IMR-90 (cell line): Measurements from ENCODE around the gene ADGRG7. TPM values are rescaled to one million over a fixed set of nuclear protein-coding genes. Genes with fewer than 3 reads are reported as not detected.

Experiments
- ATAC-seq: fragments of 200-7000 bp; cut with Tn5 transposase; 2 replicates; pipeline ENCODE4 v1.9.1; 2020; ENCODE audit warnings: low read depth, mild to moderate bottlenecking, moderate library complexity
- BruUV-seq: library from RNA; stranded (reverse); fragments of 400-500 nt; replicated peaks from 2 replicates; lab custom pipeline; 2021; lab: Mats Ljungman, UMichigan
- CTCF ChIA-PET: fragments of 300-600 bp; formaldehyde crosslinking; extraction: SDS; loops from one replicate; lab custom pipeline; 2021; ENCODE audit warnings: antibody characterized with exemption; lab: Yijun Ruan, JAX
- POLR2A ChIA-PET: fragments of 300-600 bp; sonication (Branson Sonifier 250); formaldehyde crosslinking; loops from one replicate; lab custom pipeline; 2022; ENCODE audit warnings: antibody characterized with exemption; ENCODE audit not compliant: unreplicated experiment; lab: Charles Lee
- DNase-seq: peaks from one replicate; pipeline ENCODE4 v3.0.0; 2013
- H2AFZ ChIP-seq: replicated peaks from 2 replicates; pipeline ENCODE3; 2013; ENCODE audit warnings: low read length, mild to moderate bottlenecking; ENCODE audit not compliant: poor library complexity
- H2AK5ac ChIP-seq: 2 replicates; pipeline ENCODE4 v1.6.1; 2013; ENCODE audit warnings: low read depth, low read length, inconsistent platforms
- H2AK9ac ChIP-seq: replicated peaks from 2 replicates; pipeline ENCODE3; 2013; ENCODE audit warnings: mild to moderate bottlenecking, low read depth, low read length, moderate library complexity; ENCODE audit not compliant: poor library complexity
- H2BK120ac ChIP-seq: 2 replicates; pipeline ENCODE4 v1.6.1; 2013; ENCODE audit warnings: low read depth, low read length, inconsistent platforms
- H2BK15ac ChIP-seq: 3 replicates; pipeline ENCODE4 v1.6.1; 2013; ENCODE audit warnings: low read depth, low read length, inconsistent platforms
- H2BK20ac ChIP-seq: 2 replicates; pipeline ENCODE4 v1.6.1; 2013; ENCODE audit warnings: low read depth, mild to moderate bottlenecking, inconsistent platforms, low read length, moderate library complexity
- H2BK5ac ChIP-seq: 2 replicates; pipeline ENCODE4 v1.6.1; 2013; ENCODE audit warnings: mild to moderate bottlenecking, low read depth, low read length, inconsistent platforms; ENCODE audit not compliant: poor library complexity, severe bottlenecking
- H3K14ac ChIP-seq: replicated peaks from 2 replicates; pipeline ENCODE4 v1.6.1; 2013; ENCODE audit warnings: low read depth, low read length, inconsistent platforms
- H3K18ac ChIP-seq: 2 replicates; pipeline ENCODE4 v1.6.1; 2013; ENCODE audit warnings: low read depth, low read length, control low read depth
- H3K23ac ChIP-seq: 2 replicates; pipeline ENCODE4 v1.6.1; 2013; ENCODE audit warnings: low read depth, low read length, inconsistent platforms
- H3K27ac ChIP-seq: 2 replicates; pipeline ENCODE4 v1.5.1; 2013; ENCODE audit warnings: mild to moderate bottlenecking, control low read depth, low read length; ENCODE audit not compliant: insufficient read depth
- H3K27me3 ChIP-seq: 2 replicates; pipeline ENCODE4 v1.6.1; 2013; ENCODE audit warnings: low read length; ENCODE audit not compliant: control insufficient read depth, insufficient read depth
- H3K36me3 ChIP-seq: 2 replicates; pipeline ENCODE4 v1.6.1; 2013; ENCODE audit warnings: low read length, mixed read lengths; ENCODE audit not compliant: control insufficient read depth, insufficient read depth
- H3K4ac ChIP-seq: 2 replicates; pipeline ENCODE4 v1.6.1; 2013; ENCODE audit warnings: low read depth, low read length, inconsistent platforms
- H3K4me1 ChIP-seq: 2 replicates; pipeline ENCODE4 v1.6.1; 2013; ENCODE audit warnings: low read length, mixed read lengths; ENCODE audit not compliant: control insufficient read depth, insufficient read depth
- H3K4me2 ChIP-seq: 2 replicates; pipeline ENCODE4 v1.6.1; 2013; ENCODE audit warnings: low read depth, mild to moderate bottlenecking, control low read depth, low read length, moderate library complexity
- H3K4me3 ChIP-seq: 2 replicates; pipeline ENCODE4 v1.5.1; 2013; ENCODE audit warnings: low read depth, mild to moderate bottlenecking, control low read depth, low read length, moderate library complexity; ENCODE audit not compliant: insufficient read depth
- H3K56ac ChIP-seq: 2 replicates; pipeline ENCODE4 v1.6.1; 2013; ENCODE audit warnings: low read length, inconsistent platforms; ENCODE audit not compliant: insufficient read depth; ENCODE audit errors: extremely low read depth
- H3K79me1 ChIP-seq, 2 experiments: 2 replicates each; pipeline ENCODE4 v1.6.1; 2013; ENCODE audit warnings: low read length in 2 of 2, inconsistent platforms in 1 of 2, low read depth in 1 of 2
- H3K9ac ChIP-seq: 2 replicates; pipeline ENCODE4 v1.6.1; 2013; ENCODE audit warnings: low read depth, low read length, control low read depth
- H3K9me1 ChIP-seq: 2 replicates; pipeline ENCODE4 v1.6.1; 2013; ENCODE audit warnings: low read length, inconsistent platforms; ENCODE audit not compliant: insufficient read depth
- H3K9me3 ChIP-seq: 2 replicates; pipeline ENCODE4 v1.6.1; 2013; ENCODE audit warnings: low read length; ENCODE audit not compliant: control insufficient read depth, insufficient read depth
- H4K20me1 ChIP-seq: 2 replicates; pipeline ENCODE4 v1.6.1; 2013; ENCODE audit warnings: low read length, inconsistent platforms; ENCODE audit not compliant: insufficient read depth
- H4K5ac ChIP-seq: 2 replicates; pipeline ENCODE4 v1.6.1; 2013; ENCODE audit warnings: mild to moderate bottlenecking, low read depth, low read length, control low read depth
- H4K8ac ChIP-seq, 2 experiments: 2 replicates each; pipeline ENCODE4 v1.6.1; 2013; ENCODE audit warnings: low read depth in 2 of 2, low read length in 2 of 2, control low read depth in 1 of 2, inconsistent platforms in 1 of 2
- H4K91ac ChIP-seq: 2 replicates; pipeline ENCODE4 v1.6.1; 2013; ENCODE audit warnings: low read depth, low read length, inconsistent platforms; ENCODE audit not compliant: insufficient read depth
- BHLHE40 ChIP-seq: fragments of 150-350 bp; IDR thresholded peaks from 2 replicates; pipeline ENCODE4 v1.6.1; 2016; ENCODE audit warnings: mild to moderate bottlenecking, low read depth, low read length
- CEBPB ChIP-seq: IDR thresholded peaks from 2 replicates; pipeline ENCODE4 v1.6.1; 2012; ENCODE audit warnings: low read depth, low read length, improper control_type of control experiment
- CHD1 ChIP-seq: IDR thresholded peaks from 2 replicates; pipeline ENCODE4 v1.6.1; 2012; ENCODE audit warnings: low read depth, low read length, improper control_type of control experiment
- CTCF ChIP-seq: conservative IDR thresholded peaks from 2 replicates; pipeline ENCODE4 v1.5.1; 2012; ENCODE audit warnings: mild to moderate bottlenecking, low read depth, low read length, improper control_type of control experiment
- FOS ChIP-seq: fragments of 150-350 bp; IDR thresholded peaks from 2 replicates; pipeline ENCODE4 v1.6.1; 2016; ENCODE audit warnings: low read depth, low read length
- MAFK ChIP-seq: IDR thresholded peaks from 2 replicates; pipeline ENCODE4 v1.6.1; 2012; ENCODE audit warnings: low read depth, low read length, improper control_type of control experiment
- MAZ ChIP-seq: IDR thresholded peaks from 2 replicates; pipeline ENCODE4 v1.6.1; 2012; ENCODE audit warnings: low read depth, mild to moderate bottlenecking, low read length, improper control_type of control experiment, moderate library complexity, borderline replicate concordance
- MXI1 ChIP-seq: IDR thresholded peaks from 2 replicates; pipeline ENCODE4 v1.6.1; 2012; ENCODE audit warnings: low read depth, mild to moderate bottlenecking, low read length, moderate library complexity, borderline replicate concordance
- NFE2L2 ChIP-seq: fragments of 150-350 bp; IDR thresholded peaks from 2 replicates; pipeline ENCODE4 v1.6.1; 2016; ENCODE audit warnings: low read depth, mild to moderate bottlenecking, low read length
- POLR2A ChIP-seq: IDR thresholded peaks from 2 replicates; pipeline ENCODE4 v1.6.1; 2012; ENCODE audit warnings: mild to moderate bottlenecking, low read depth, low read length
- RAD21 ChIP-seq: IDR thresholded peaks from 2 replicates; pipeline ENCODE4 v1.6.1; 2012; ENCODE audit warnings: low read length, improper control_type of control experiment
- RCOR1 ChIP-seq: IDR thresholded peaks from 2 replicates; pipeline ENCODE4 v1.6.1; 2012; ENCODE audit warnings: mild to moderate bottlenecking, low read length, improper control_type of control experiment; ENCODE audit not compliant: insufficient replicate concordance
- RFX5 ChIP-seq: IDR thresholded peaks from 2 replicates; pipeline ENCODE4 v1.8.0; 2012; ENCODE audit warnings: low read depth, mild to moderate bottlenecking, low read length, moderate library complexity
- SMC3 ChIP-seq: fragments of 150-350 bp; IDR thresholded peaks from 2 replicates; pipeline ENCODE4 v1.6.1; 2016; ENCODE audit warnings: low read depth, mild to moderate bottlenecking, antibody characterized with exemption, low read length, moderate library complexity
- USF2 ChIP-seq: fragments of 150-350 bp; IDR thresholded peaks from 2 replicates; pipeline ENCODE4 v1.6.1; 2017; ENCODE audit warnings: mild to moderate bottlenecking, antibody characterized with exemption, low read length, low read depth
- WGBS, 2 experiments: methylation state at CpG; one replicate each; pipeline versions ENCODE4 v1.1.5 to v1.1.7; 2013; ENCODE audit warnings: missing lambda C conversion rate in 2 of 2; ENCODE audit not compliant: insufficient read length in 1 of 2; ENCODE audit errors: extremely low coverage in 2 of 2; 5-methylcytosine and 5-hydroxymethylcytosine counted together
- dilution Hi-C: fragments of 300-500 bp; cut with HindIII; formaldehyde crosslinking; loops from one replicate; pipeline ENCODE4 v1.14.3; 2018; ENCODE audit warnings: low sequenced_read_pairs; ENCODE audit not compliant: unreplicated experiment
- in situ Hi-C: fragments of 300-500 bp; cut with MboI; formaldehyde crosslinking; loops from 3 replicates; pipeline ENCODE4 v1.14.3; 2019; ENCODE audit warnings: low sequenced_read_pairs, inconsistent platforms, mixed read lengths
- intact Hi-C: fragments of 100-400 bp; cut with micrococcal nuclease; formaldehyde crosslinking; loops from 2 replicates; pipeline ENCODE4 v1.10.0; 2022
- polyA plus RNA-seq, 3 experiments: library from polyadenylated mRNA; depleted of rRNA; stranded (reverse); fragments of >200 nt; gene quantifications; 2 replicates each; pipeline ENCODE4 v1.2.3, GENCODE V29; 2012; ENCODE audit warnings: low replicate concordance in 1 of 3
- total RNA-seq: library from RNA; depleted of rRNA; stranded (reverse); fragments of >200 nt; gene quantifications from 2 replicates; pipeline ENCODE4 v1.2.3, GENCODE V29; 2012
- TF ChIP-seq, protein P1 (sequence below): fragments of 150-350 bp; IDR thresholded peaks from 2 replicates; pipeline ENCODE4 v1.6.1; 2016; ENCODE audit warnings: low read depth, mild to moderate bottlenecking, low read length, moderate library complexity, borderline replicate concordance

ADGRG7 gene
- total and polyA plus RNA-seq, 2 of the 4 experiments (the other 2 are of a cell fraction) = not detected

DNA sequence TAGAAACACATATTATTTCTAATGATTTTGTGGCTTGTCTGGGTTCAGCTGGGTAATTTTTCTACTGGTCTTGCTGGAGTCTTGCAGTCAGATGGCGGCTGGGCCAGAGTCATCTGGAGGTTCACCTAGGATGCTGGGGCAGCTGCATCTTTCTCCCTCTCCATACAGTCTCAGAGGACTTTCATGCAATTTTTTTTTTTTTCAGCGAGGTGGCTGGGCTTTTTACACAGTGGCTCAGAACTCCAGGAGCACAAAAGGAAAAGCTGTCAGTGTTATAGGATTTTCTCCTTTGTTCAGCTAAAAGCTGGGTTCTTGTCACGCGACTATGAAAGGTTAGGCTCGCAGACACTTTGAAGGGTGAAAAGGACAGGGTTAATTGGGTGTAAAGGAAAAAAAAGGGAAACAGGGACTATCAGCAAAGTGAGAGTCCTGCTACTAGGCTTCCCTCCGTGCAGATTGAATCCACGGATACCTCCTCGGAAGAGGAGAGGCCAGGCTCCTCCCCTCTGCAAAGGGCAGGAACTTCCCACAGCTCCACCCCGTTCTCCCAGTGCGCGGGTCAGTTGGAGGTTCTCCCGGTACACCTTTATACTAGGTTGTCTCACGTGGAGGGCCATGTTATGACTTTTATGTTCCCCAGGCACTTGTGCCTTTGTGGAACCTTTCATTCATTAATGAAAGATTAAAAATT is 44.3 kb downstream of the ADGRG7 start:
- TF ChIP-seq MAZ (no peak), RFX5 (no peak), FOS (no peak), POLR2A (no peak), MAFK (no peak), RAD21 (no peak), CHD1 (no peak), CEBPB (no peak), USF2 (no peak), CTCF (no peak), MXI1 (no peak), NFE2L2 (no peak), SMC3 (no peak), RCOR1 (no peak), BHLHE40 (no peak)
- TF ChIP-seq, protein P1, sequence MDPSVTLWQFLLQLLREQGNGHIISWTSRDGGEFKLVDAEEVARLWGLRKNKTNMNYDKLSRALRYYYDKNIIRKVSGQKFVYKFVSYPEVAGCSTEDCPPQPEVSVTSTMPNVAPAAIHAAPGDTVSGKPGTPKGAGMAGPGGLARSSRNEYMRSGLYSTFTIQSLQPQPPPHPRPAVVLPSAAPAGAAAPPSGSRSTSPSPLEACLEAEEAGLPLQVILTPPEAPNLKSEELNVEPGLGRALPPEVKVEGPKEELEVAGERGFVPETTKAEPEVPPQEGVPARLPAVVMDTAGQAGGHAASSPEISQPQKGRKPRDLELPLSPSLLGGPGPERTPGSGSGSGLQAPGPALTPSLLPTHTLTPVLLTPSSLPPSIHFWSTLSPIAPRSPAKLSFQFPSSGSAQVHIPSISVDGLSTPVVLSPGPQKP = no peak
- no peak overlapping the region for H3K4ac ChIP-seq
- H4K8ac ChIP-seq = no peak overlapping the region
- no peak overlapping the region for H3K27ac ChIP-seq
- H2AK5ac ChIP-seq = no peak overlapping the region
- BruUV-seq = no TSS peak
- no peaks in the 10 kb centered on the region for H4K20me1 ChIP-seq
- H3K4me3 ChIP-seq = no peak overlapping the region
- H3K27me3 ChIP-seq = peaks cover 3% of the 10 kb centered on the region
- WGBS, 2 experiments = no CpG with 5 or more reads among the region's 13 CpGs
- no peak overlapping the region for H4K5ac ChIP-seq
- ChIA-PET POLR2A (no interaction called here), CTCF (interaction anchor here (0.6 kb wide), 2 partner anchors 72 to 416 kb away, joined by 3 read pairs; no protein-coding TSS in a partner anchor)
- H3K9ac ChIP-seq = no peak overlapping the region
- intact Hi-C loops = no loop called here
- in situ Hi-C loops = no loop called here
- H3K36me3 ChIP-seq = no peaks in the 10 kb centered on the region
- H2AFZ ChIP-seq = peak overlapping the region; percentile 18
- no peak overlapping the region for H3K14ac ChIP-seq
- no peaks in the 10 kb centered on the region for H3K9me3 ChIP-seq
- no peaks in the 10 kb centered on the region for H3K4me1 ChIP-seq
- no peak overlapping the region for H4K91ac ChIP-seq
- H3K9me1 ChIP-seq = no peaks in the 10 kb centered on the region
- no peak for ATAC-seq
- no peak overlapping the region for H2BK20ac ChIP-seq
- H3K23ac ChIP-seq = no peak overlapping the region
- no peaks in the 10 kb centered on the region for H3K79me1 ChIP-seq
- dilution Hi-C loops = no loop called here
- no peak overlapping the region for H3K56ac ChIP-seq
- no peak overlapping the region for H3K18ac ChIP-seq
- H3K4me2 ChIP-seq = no peak overlapping the region
- H2BK120ac ChIP-seq = no peak overlapping the region
- H2AK9ac ChIP-seq = no peak overlapping the region
- DNase-seq = no peak
- no peak overlapping the region for H2BK15ac ChIP-seq
- H2BK5ac ChIP-seq = no peak overlapping the region
